H9 (cell line): ENCODE results near the gene CREB1. TPM values are rescaled to one million over a fixed set of nuclear protein-coding genes. Genes with fewer than 3 reads are reported as not detected.

Experiments used
- DNase-seq: peaks from one replicate; pipeline ENCODE4 v3.0.0-alpha.2; 2017
- H2AFZ ChIP-seq: one replicate; pipeline ENCODE4 v1.6.1; 2013; ENCODE audit warnings: mild to moderate bottlenecking, low read length, control low read depth, moderate library complexity
- H2AK5ac ChIP-seq: 2 replicates; pipeline ENCODE4 v1.6.1; 2013; ENCODE audit warnings: low read length, control low read depth, mixed read lengths; ENCODE audit not compliant: insufficient read length
- H2BK120ac ChIP-seq: one replicate; pipeline ENCODE4 v1.6.1; 2013; ENCODE audit warnings: low read depth, mild to moderate bottlenecking, low read length, control low read depth, inconsistent platforms; ENCODE audit not compliant: poor library complexity, severe bottlenecking
- H2BK12ac ChIP-seq: 2 replicates; pipeline ENCODE4 v1.6.1; 2013; ENCODE audit warnings: low read length, control low read depth, mixed read lengths, low read depth; ENCODE audit not compliant: insufficient read length
- H2BK15ac ChIP-seq: 2 replicates; pipeline ENCODE4 v1.6.1; 2013; ENCODE audit warnings: low read depth, low read length, control low read depth
- H2BK20ac ChIP-seq: one replicate; pipeline ENCODE4 v1.6.1; 2013; ENCODE audit warnings: low read depth, mild to moderate bottlenecking, low read length, control low read depth, inconsistent platforms; ENCODE audit not compliant: poor library complexity, severe bottlenecking
- H2BK5ac ChIP-seq: 2 replicates; pipeline ENCODE4 v1.6.1; 2013; ENCODE audit warnings: low read length, control low read depth, mixed read lengths; ENCODE audit not compliant: insufficient read length
- H3K14ac ChIP-seq: 2 replicates; pipeline ENCODE4 v1.6.1; 2013; ENCODE audit warnings: low read length, control low read depth; ENCODE audit not compliant: insufficient read depth
- H3K18ac ChIP-seq: 2 replicates; pipeline ENCODE4 v1.6.1; 2013; ENCODE audit warnings: low read depth, mild to moderate bottlenecking, mixed read lengths, low read length, control low read depth; ENCODE audit not compliant: insufficient read length
- H3K23ac ChIP-seq: 2 replicates; pipeline ENCODE4 v1.6.1; 2013; ENCODE audit warnings: low read length, control low read depth, mixed read lengths, low read depth; ENCODE audit not compliant: insufficient read length
- H3K23me2 ChIP-seq: 2 replicates; pipeline ENCODE4 v1.6.1; 2013; ENCODE audit warnings: low read depth, mild to moderate bottlenecking, mixed read lengths, low read length, control low read depth; ENCODE audit not compliant: insufficient read length, poor library complexity, severe bottlenecking
- H3K27ac ChIP-seq: 2 replicates; pipeline ENCODE4 v1.5.1; 2013; ENCODE audit warnings: low read length, control low read depth, mixed read lengths, low read depth; ENCODE audit not compliant: insufficient read length
- H3K27me3 ChIP-seq: 2 replicates; pipeline ENCODE4 v1.6.1; 2013; ENCODE audit warnings: low read length, control low read depth, inconsistent platforms; ENCODE audit not compliant: insufficient read depth
- H3K4ac ChIP-seq: 2 replicates; pipeline ENCODE4 v1.6.1; 2013; ENCODE audit warnings: low read depth, mild to moderate bottlenecking, control low read depth, inconsistent platforms, low read length, moderate library complexity
- H3K4me1 ChIP-seq: 2 replicates; pipeline ENCODE4 v1.6.1; 2013; ENCODE audit warnings: low read length, control low read depth, inconsistent platforms; ENCODE audit not compliant: insufficient read depth
- H3K4me2 ChIP-seq: 2 replicates; pipeline ENCODE4 v1.6.1; 2013; ENCODE audit warnings: low read length, control low read depth, mixed read lengths; ENCODE audit not compliant: insufficient read length, insufficient read depth
- H3K56ac ChIP-seq: 2 replicates; pipeline ENCODE4 v1.6.1; 2013; ENCODE audit warnings: low read depth, mild to moderate bottlenecking, mixed read lengths, low read length, control low read depth; ENCODE audit not compliant: insufficient read length
- H3K79me1 ChIP-seq: 2 replicates; pipeline ENCODE4 v1.6.1; 2013; ENCODE audit warnings: low read depth, mild to moderate bottlenecking, moderate library complexity, low read length, control low read depth, inconsistent platforms; ENCODE audit not compliant: insufficient read depth, poor library complexity, severe bottlenecking
- H3K79me2 ChIP-seq: 2 replicates; pipeline ENCODE4 v1.6.1; 2013; ENCODE audit warnings: low read length, control low read depth, inconsistent platforms; ENCODE audit not compliant: insufficient read depth
- H3K9ac ChIP-seq: 2 replicates; pipeline ENCODE4 v1.6.1; 2013; ENCODE audit warnings: low read length, control low read depth, mixed read lengths; ENCODE audit not compliant: insufficient read length; ENCODE audit errors: extremely low read depth
- H3K9me3 ChIP-seq: one replicate; pipeline ENCODE4 v1.6.1; 2013; ENCODE audit warnings: low read depth, low read length, inconsistent platforms; ENCODE audit not compliant: control insufficient read depth
- H3T11ph ChIP-seq: one replicate; pipeline ENCODE4 v1.6.1; 2013; ENCODE audit warnings: mild to moderate bottlenecking, low read length, control low read depth, inconsistent platforms
- H4K20me1 ChIP-seq: one replicate; pipeline ENCODE4 v1.6.1; 2013; ENCODE audit not compliant: control insufficient read depth, insufficient read length, insufficient read depth
- H4K5ac ChIP-seq: 2 replicates; pipeline ENCODE4 v1.6.1; 2013; ENCODE audit warnings: low read depth, mild to moderate bottlenecking, mixed read lengths, low read length, control low read depth; ENCODE audit not compliant: insufficient read length
- H4K8ac ChIP-seq: replicated peaks from 2 replicates; pipeline ENCODE4 v1.6.1; 2013; ENCODE audit warnings: low read length, control low read depth, mixed read lengths, low read depth; ENCODE audit not compliant: insufficient read length
- H4K91ac ChIP-seq: 2 replicates; pipeline ENCODE4 v1.6.1; 2013; ENCODE audit warnings: low read depth, mild to moderate bottlenecking, moderate library complexity, mixed read lengths, low read length, control low read depth; ENCODE audit not compliant: insufficient read length
- H3K27ac Mint-ChIP-seq, 3 experiments: 2 replicates in 2 of 3; 3 replicates in 1 of 3; pipeline ENCODE4 v1.8.0; 2020 to 2021; ENCODE audit warnings: mixed read lengths in 3 of 3, mild to moderate bottlenecking in 1 of 3, moderate library complexity in 1 of 3
- H3K27me3 Mint-ChIP-seq: 2 replicates; pipeline ENCODE4 v1.8.0; 2021; ENCODE audit warnings: low read depth, mild to moderate bottlenecking, moderate library complexity, mixed read lengths
- H3K36me3 Mint-ChIP-seq, 3 experiments: 2 replicates in 2 of 3; 3 replicates in 1 of 3; pipeline ENCODE4 v1.8.0; 2020 to 2021; ENCODE audit warnings: low read depth in 3 of 3, mixed read lengths in 3 of 3; ENCODE audit not compliant: insufficient read depth in 1 of 3
- H3K4me1 Mint-ChIP-seq, 2 experiments: 2 replicates each; pipeline ENCODE4 v1.8.0; 2020; ENCODE audit warnings: mixed read lengths in 2 of 2
- H3K4me3 Mint-ChIP-seq, 2 experiments: 2 replicates in 1 of 2; 3 replicates in 1 of 2; pipeline ENCODE4 v1.8.0; 2020 to 2021; ENCODE audit warnings: mild to moderate bottlenecking in 2 of 2, mixed read lengths in 2 of 2, moderate library complexity in 1 of 2
- H3K9me3 Mint-ChIP-seq, 2 experiments: 2 replicates in 1 of 2; 3 replicates in 1 of 2; pipeline ENCODE4 v1.8.0; 2020; ENCODE audit warnings: mild to moderate bottlenecking in 2 of 2, mixed read lengths in 2 of 2, moderate library complexity in 1 of 2
- whole genome bisulfite sequencing: extraction: QIAGEN DNeasy Blood & Tissue Kit; methylation state at CpG from one replicate; pipeline ENCODE4 v1.1.7; 2013; ENCODE audit warnings: missing lambda C conversion rate, low lambda C conversion rate, mixed read lengths; ENCODE audit not compliant: insufficient read length; ENCODE audit errors: extremely low coverage; 5-methylcytosine and 5-hydroxymethylcytosine counted together
- total RNA-seq: library from RNA; stranded (reverse); gene quantifications from 2 replicates; pipeline ENCODE4 v1.2.1, GENCODE V29; 2021
- TF ChIP-seq, protein P1 (sequence below): fragments of 200-600 bp; sonication (generic); conservative IDR thresholded peaks from 3 replicates; pipeline ENCODE4 v1.8.0; 2021; ENCODE audit warnings: antibody characterized with exemption, mild to moderate bottlenecking

CREB1 gene
- total RNA-seq, 1 experiment from 2014 or later: 103 TPM

DNA sequence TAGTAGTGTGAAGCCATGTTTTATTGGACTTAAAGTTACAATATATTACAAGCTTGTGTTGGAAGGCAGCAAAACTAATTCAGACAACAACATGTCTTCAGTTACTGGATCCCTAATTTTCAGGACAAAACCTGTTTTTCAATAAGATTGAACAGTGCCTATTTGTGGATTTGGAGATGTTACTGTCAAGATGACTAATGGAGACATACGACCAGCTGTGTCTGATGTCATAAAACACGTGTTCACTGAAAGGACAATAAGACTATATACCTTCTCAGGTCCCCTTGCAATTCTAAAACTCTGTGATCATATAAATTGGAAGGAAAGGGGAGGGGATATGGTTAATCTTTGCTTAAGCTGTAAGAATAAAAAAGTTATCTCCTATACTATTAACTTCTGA lies 73.7 kb downstream of the CREB1 start:
- no CpG with 5 or more reads among the region's 2 CpGs for WGBS

More for the DNA sequence above, 73.7 kb downstream of the CREB1 start:
- no peak overlapping the region for H3T11ph ChIP-seq
- no peak overlapping the region for H2BK12ac ChIP-seq
- no peaks in the 10 kb centered on the region for H3K79me2 ChIP-seq
- H3K27ac Mint-ChIP-seq: peak overlapping the region in 1 of 3 experiments; percentile 82; a peak in 2 of 7 replicates
- TF ChIP-seq, protein P1, sequence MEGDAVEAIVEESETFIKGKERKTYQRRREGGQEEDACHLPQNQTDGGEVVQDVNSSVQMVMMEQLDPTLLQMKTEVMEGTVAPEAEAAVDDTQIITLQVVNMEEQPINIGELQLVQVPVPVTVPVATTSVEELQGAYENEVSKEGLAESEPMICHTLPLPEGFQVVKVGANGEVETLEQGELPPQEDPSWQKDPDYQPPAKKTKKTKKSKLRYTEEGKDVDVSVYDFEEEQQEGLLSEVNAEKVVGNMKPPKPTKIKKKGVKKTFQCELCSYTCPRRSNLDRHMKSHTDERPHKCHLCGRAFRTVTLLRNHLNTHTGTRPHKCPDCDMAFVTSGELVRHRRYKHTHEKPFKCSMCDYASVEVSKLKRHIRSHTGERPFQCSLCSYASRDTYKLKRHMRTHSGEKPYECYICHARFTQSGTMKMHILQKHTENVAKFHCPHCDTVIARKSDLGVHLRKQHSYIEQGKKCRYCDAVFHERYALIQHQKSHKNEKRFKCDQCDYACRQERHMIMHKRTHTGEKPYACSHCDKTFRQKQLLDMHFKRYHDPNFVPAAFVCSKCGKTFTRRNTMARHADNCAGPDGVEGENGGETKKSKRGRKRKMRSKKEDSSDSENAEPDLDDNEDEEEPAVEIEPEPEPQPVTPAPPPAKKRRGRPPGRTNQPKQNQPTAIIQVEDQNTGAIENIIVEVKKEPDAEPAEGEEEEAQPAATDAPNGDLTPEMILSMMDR: no peak
- no peak overlapping the region for H3K27ac ChIP-seq
- no peaks in the 10 kb centered on the region for H4K20me1 ChIP-seq
- no peaks in the 10 kb centered on the region for H3K4me1 ChIP-seq
- H3K79me1 ChIP-seq: no peaks in the 10 kb centered on the region
- H2BK120ac ChIP-seq: no peak overlapping the region
- no peaks in the 10 kb centered on the region for H3K27me3 ChIP-seq
- H3K27me3 Mint-ChIP-seq: no peaks in the 10 kb centered on the region
- H3K9ac ChIP-seq: no peak overlapping the region
- no peaks in the 10 kb centered on the region for H3K9me3 ChIP-seq
- H3K4ac ChIP-seq: no peak overlapping the region
- no peak overlapping the region for H2BK5ac ChIP-seq
- H3K56ac ChIP-seq: no peak overlapping the region
- peaks cover 6 to 22% (median 18%) of the 10 kb centered on the region in 3 experiments for H3K36me3 Mint-ChIP-seq
- no peak overlapping the region for H3K14ac ChIP-seq
- H3K4me2 ChIP-seq: no peak overlapping the region
- H3K4me3 Mint-ChIP-seq: no peak overlapping the region
- H2AFZ ChIP-seq: no peak overlapping the region
- peaks cover 4% of the 10 kb centered on the region in 2 experiments; a peak in 1 of 5 replicates for H3K9me3 Mint-ChIP-seq
- H3K18ac ChIP-seq: no peak overlapping the region
- no peak overlapping the region for H2BK15ac ChIP-seq
- no peaks in the 10 kb centered on the region for H3K23me2 ChIP-seq
- no peak overlapping the region for H2AK5ac ChIP-seq
- H4K91ac ChIP-seq: no peak overlapping the region
- no peak overlapping the region for H2BK20ac ChIP-seq
- no peak overlapping the region for H4K8ac ChIP-seq
- no peak overlapping the region for H3K23ac ChIP-seq
- DNase-seq: no peak
- H4K5ac ChIP-seq: no peak overlapping the region
- H3K4me1 Mint-ChIP-seq: no peaks in the 10 kb centered on the region
